ENCODE data around the gene IL22RA1.

IL22RA1 gene

DNA sequence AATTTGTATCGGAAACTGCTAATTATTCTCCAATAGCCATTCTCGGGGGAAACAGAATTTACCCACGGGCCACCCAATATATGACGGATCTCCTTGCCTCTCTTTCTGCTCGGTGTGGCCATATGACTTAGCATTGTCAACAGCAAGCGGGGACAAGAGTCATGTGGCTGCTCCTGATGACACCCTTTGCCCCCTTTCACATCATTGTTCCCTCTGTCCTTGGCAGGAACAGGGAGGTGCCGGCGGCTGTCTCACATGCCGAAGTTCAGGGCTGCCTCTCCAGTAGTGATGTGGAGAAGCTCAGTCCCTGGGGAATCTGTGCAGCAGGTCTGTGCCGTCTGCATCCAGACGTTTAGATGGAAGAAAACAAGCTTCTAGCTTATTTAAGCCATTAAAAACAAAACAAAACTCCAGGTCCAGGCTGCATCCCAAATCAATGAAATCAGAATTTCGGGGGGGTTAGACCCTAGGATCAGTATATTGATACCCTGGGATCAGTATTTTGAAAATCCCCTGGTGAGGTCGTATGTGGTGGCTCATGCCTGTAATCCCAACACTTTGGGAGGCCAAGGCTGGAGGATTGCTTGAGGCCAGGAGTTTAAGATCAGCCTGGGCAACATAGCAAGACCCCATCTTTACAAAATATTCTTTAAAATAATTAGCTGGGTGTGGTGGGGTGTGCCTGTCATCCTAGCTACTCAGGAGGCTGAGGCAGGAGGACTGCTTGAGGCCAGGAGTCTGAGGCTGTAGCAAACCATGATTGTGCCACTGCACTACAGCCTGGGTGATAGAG lies 41.8 kb downstream of the IL22RA1 start:
- TF ChIP-seq, protein P1, sequence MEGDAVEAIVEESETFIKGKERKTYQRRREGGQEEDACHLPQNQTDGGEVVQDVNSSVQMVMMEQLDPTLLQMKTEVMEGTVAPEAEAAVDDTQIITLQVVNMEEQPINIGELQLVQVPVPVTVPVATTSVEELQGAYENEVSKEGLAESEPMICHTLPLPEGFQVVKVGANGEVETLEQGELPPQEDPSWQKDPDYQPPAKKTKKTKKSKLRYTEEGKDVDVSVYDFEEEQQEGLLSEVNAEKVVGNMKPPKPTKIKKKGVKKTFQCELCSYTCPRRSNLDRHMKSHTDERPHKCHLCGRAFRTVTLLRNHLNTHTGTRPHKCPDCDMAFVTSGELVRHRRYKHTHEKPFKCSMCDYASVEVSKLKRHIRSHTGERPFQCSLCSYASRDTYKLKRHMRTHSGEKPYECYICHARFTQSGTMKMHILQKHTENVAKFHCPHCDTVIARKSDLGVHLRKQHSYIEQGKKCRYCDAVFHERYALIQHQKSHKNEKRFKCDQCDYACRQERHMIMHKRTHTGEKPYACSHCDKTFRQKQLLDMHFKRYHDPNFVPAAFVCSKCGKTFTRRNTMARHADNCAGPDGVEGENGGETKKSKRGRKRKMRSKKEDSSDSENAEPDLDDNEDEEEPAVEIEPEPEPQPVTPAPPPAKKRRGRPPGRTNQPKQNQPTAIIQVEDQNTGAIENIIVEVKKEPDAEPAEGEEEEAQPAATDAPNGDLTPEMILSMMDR (conservative IDR thresholded peaks at IDR 0.05) = no peak
- no peak overlapping the region for H3K27ac ChIP-seq

DNA sequence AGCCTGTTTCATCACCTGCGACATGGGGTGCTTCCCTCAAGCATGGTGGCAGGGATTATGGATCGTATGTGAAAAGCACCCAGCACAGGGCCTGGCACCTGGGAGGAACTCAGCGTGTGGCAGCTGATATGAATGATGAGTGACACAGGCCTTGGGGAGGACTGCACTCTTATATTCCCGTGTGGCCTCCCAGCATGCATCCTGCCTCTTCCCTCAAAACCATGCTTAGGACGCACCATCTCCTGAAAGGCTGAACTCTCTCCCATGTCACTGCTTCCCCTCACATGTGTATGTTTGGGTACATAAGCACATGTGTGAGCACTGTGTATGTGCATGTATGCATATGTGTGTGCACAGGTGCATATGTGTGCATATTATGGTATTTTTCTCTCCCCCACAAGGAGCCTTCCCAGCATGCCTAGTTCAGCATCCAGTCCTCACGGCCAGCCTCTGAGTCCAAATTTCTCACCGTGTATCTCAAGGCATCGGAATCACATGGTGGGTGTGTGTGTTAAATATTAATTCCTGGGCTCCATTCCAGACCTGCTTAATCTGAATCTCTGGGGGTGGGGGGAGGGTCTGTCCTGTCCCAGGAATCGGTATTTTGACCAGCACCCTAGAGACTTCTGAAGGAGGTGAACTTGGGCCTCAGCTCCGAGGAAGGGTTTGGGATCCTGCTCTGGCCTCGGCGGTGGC lies 43.8 kb downstream of the IL22RA1 start:
- no peak overlapping the region for H3K27ac ChIP-seq
- no peak for TF ChIP-seq ZFX (IDR thresholded peaks at IDR 0.05)
- TF ChIP-seq, protein P1 (conservative IDR thresholded peaks at IDR 0.05) = no peak

DNA sequence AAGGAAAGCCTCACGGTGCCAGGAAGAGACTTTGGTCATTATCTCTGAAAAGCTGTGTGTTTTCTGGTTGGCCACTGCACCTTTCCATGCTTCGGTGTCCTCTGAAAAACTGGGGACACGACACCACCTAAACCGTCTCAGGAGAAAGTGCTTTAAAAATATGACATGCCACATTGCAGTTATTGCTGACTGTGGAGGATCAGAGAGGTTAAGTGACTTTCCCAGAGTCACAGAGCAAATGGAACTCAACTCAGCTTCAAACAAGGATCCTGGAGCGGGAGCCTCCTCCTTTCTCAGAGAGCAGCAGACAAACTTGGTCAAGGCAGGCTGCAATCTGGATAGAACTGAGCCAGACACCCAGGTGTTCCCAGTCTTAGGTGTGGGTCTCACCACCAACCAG lies 44.8 kb downstream of the IL22RA1 start:
- TF ChIP-seq, protein P1 (conservative IDR thresholded peaks at IDR 0.05) = no peak
- TF ChIP-seq ZFX (IDR thresholded peaks at IDR 0.05) = no peak
- no peak overlapping the region for H3K27ac ChIP-seq

DNA sequence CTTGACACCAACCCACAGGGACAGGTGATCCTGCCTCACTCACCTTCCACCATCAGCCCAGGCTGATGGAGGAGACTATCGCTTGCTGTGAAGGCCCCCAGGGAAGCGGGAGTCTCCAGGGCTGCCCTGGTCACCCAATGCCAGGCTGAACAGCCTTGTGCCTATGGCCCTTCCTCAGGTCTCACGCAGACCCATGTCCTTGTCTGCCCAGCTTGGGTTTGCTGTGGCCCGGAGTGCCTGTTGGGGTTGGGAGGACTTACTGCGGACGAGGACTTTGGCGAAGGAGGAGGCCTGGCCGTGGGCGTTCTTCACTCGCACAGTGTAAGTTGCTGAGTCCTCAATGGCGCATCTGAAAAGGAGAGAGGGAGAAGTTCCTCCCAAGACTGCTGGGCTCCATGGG lies 45.3 kb downstream of the IL22RA1 start:
- no peak for TF ChIP-seq ZFX (IDR thresholded peaks at IDR 0.05)
- TF ChIP-seq, protein P1 (conservative IDR thresholded peaks at IDR 0.05) = no peak
- no peak overlapping the region for H3K27ac ChIP-seq

DNA sequence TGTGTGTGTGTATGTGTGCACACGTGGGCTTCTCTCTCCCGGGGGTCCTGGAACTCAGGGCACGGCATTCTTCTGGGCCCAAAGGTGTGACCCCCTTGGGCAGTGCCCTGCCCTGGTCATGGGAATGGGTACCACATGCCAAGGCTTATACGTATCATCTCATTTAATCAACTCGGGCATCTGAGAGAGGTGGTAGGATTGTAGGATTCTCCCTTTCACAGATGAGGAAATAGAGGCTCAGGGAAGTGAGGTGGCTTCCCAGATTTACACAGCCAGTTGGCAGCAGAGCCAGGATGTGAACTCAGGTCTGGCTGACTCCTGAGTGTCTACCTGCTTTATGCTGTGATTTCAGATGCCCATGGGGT lies 46.2 kb downstream of the IL22RA1 start:
- TF ChIP-seq ZFX (IDR thresholded peaks at IDR 0.05) = no peak
- TF ChIP-seq, protein P1 (conservative IDR thresholded peaks at IDR 0.05) = no peak
- no peak overlapping the region for H3K27ac ChIP-seq

DNA sequence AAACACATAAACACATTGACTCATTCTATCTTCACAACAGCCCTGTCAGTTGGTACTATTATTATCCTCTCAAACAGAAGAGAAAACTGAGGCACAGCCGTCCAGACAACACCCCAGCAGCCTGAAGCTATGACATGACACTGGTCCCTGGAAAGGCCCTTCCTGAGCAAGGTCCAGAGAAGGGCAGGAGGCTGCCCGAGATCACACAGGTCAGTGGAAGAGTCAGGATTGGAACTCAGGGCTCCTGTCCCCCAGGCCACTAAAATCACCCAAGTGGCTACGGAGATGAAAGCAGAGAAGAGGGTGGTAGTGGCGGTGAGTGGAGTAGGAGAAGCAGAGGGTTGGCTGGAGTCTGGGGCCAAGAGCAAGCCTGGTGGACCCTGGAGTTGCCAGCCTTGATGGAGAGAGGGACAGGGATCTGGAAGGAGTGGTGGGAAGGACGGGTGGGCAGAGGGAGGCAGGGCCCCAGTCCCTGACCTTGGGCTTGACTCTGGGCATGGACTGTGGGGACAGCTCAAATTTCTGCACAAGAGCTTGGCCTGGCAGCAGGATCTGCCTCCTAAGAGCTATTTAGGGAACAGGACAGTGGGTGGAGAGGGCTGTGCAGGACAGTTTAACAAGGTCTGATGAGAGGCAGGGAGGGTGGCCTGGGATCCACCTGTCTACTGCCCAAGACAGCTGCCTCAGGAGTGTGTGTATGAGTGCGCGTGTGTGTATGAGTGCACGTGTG lies 46.8 kb downstream of the IL22RA1 start:
- TF ChIP-seq ZFX (IDR thresholded peaks at IDR 0.05) = no peak
- TF ChIP-seq, protein P1 (conservative IDR thresholded peaks at IDR 0.05) = no peak
- H3K27ac ChIP-seq = no peak overlapping the region

Measured in C4-2B (cell line).